Omental fat pad (tissue), 4 donors: Measurements from ENCODE around the gene ZNF608. TPM values are rescaled to one million over a fixed set of nuclear protein-coding genes. Genes with fewer than 3 reads are reported as not detected.

Experiments
- ATAC-seq: fragments of 150-250 bp; one replicate; pipeline ENCODE4 v1.9.1; 2016; ENCODE audit warnings: mild to moderate bottlenecking, moderate library complexity; ENCODE audit not compliant: low FRiP score
- DNase-seq: peaks from one replicate; pipeline ENCODE4 v3.0.0-alpha.2; 2019; ENCODE audit warnings: low spot score
- total RNA-seq, 4 donors: library from RNA; depleted of rRNA; stranded (reverse); fragments of >200 nt; gene quantifications; one replicate each; pipeline ENCODE4 v1.1.0, GENCODE V29; 2016
- TF ChIP-seq, protein P1 (sequence below), 3 donors: fragments of 450-650 bp; IDR thresholded peaks; one replicate each; pipeline ENCODE4 v1.5.1; 2016 to 2017; ENCODE audit warnings: antibody characterized with exemption in 3 of 3, mild to moderate bottlenecking in 3 of 3, moderate library complexity in 2 of 3

The ZNF608 gene
- total RNA-seq, 4 donors from 2014 or later: 14.8 to 26.2 (median 20.8) TPM

DNA sequence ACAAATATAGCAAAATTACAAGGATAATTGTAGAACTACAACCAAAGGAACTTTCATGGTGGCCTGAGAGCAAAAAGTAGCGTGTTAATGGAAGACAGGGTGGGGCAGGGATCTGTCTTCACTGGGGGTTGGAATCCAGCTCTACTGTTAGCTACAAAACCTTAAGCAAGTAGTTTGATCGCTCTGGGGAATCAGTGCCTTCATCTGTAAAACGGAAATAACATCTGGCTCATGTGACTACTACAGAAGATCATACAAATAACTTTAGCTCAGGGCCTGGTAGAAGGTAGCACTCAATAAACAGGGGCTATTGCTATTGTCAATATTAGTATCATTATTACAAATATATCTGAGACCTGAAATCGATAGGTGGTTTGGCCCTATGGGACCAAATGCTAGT is 40.4 kb downstream of the ZNF608 start:
- DNase-seq: no peak
- ATAC-seq: no peak

DNA sequence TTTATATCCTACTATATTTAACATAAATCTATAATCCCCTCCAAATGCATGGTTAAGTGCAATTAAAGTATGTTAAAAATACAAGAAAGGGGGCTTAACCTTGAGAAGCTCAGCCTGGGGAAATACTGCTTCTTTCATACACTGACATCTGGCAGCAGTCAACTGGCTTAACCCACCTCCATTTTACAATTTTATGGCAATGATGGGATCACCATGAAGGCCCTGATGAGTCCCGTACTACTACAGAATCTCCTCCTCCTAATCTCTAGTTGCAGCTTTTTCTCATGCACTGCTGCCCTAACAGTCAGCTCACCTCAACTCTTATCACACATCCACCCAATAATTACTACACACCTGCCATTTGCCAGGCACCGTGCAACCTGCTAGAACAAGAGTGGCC is 40.9 kb downstream of the ZNF608 start:
- TF ChIP-seq, protein P1, sequence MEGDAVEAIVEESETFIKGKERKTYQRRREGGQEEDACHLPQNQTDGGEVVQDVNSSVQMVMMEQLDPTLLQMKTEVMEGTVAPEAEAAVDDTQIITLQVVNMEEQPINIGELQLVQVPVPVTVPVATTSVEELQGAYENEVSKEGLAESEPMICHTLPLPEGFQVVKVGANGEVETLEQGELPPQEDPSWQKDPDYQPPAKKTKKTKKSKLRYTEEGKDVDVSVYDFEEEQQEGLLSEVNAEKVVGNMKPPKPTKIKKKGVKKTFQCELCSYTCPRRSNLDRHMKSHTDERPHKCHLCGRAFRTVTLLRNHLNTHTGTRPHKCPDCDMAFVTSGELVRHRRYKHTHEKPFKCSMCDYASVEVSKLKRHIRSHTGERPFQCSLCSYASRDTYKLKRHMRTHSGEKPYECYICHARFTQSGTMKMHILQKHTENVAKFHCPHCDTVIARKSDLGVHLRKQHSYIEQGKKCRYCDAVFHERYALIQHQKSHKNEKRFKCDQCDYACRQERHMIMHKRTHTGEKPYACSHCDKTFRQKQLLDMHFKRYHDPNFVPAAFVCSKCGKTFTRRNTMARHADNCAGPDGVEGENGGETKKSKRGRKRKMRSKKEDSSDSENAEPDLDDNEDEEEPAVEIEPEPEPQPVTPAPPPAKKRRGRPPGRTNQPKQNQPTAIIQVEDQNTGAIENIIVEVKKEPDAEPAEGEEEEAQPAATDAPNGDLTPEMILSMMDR (IDR thresholded peaks at IDR 0.05): no peak
- DNase-seq (no peak), ATAC-seq (no peak)

More for the DNA sequence above, 40.4 kb downstream of the ZNF608 start:
- TF ChIP-seq, protein P1 (IDR thresholded peaks at IDR 0.05): no peak

DNA sequence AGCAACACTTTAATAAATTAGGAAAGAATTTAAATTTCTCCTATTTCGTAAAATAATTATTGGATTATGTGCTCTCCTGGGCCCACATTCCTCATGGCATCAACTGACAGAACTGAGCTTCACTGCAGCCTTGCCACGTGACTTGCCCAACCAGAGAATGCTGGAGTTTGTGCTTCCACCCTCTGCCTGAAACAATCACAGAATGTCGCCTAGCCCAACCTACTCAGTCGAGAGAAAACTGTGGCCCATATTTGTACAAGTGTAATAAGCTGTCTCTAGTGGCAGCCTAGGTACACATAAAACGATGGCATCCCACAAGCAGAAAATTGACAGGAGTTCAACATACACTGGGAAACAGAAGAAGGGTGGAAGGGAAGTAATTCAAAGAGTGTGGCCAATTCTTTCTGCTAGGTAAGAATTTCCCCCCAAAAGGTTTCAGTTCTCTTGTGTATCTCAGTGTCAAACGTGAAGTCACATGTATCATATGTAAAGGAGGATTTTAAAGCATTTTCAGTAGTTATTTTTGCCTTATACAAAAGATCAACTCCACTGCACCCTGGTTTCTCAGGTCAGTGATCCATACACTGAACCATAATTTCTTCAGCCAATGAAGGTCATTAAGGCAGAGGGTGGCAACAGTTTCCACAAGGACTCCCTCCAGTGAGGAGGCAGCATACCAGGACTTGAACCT is 41.7 kb downstream of the ZNF608 start:
- TF ChIP-seq, protein P1 (IDR thresholded peaks at IDR 0.05): no peak
- no peak for ATAC-seq

DNA sequence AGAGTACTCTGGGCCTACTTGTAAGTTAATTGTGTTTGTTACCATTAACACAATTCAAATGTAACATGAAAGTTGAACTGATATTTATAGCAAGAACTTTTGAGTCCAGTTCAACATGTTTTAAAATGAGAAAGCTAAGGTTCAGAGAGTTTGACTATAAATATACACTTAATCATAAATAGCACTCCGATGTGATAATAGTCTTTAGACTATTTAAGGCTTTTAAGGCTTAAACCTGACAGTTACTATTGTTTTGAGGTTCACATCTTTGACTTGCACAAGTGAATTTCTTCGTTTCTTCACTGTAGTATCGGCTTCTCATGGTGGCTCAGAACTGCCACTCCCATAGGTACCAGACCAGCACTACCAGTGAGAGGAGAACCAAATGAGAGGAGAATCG is 42.4 kb downstream of the ZNF608 start:
- TF ChIP-seq, protein P1 (IDR thresholded peaks at IDR 0.05): no peak
- ATAC-seq (no peak), DNase-seq (no peak)

More for the DNA sequence above, 41.7 kb downstream of the ZNF608 start:
- no peak for DNase-seq

DNA sequence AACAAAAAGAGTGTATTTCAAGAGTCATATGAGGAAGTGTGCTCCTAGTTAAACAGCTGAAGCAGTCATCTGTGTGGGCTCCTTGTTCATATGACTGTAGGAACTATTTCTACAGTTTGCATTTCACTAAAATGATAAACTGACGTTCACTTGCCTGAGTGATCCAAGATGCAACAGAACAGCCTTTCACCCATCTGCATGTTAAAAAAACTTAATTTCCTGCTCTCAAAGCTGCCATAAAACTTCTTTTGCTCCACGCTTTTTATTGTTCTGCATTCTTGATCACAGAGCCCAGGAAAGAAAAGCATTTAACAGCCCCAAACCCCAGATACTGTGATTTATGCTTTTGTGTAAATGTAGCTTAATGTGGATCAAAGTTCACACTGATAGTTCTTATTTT is 43.9 kb downstream of the ZNF608 start:
- TF ChIP-seq, protein P1 (IDR thresholded peaks at IDR 0.05): no peak
- DNase-seq (no peak), ATAC-seq (no peak)

DNA sequence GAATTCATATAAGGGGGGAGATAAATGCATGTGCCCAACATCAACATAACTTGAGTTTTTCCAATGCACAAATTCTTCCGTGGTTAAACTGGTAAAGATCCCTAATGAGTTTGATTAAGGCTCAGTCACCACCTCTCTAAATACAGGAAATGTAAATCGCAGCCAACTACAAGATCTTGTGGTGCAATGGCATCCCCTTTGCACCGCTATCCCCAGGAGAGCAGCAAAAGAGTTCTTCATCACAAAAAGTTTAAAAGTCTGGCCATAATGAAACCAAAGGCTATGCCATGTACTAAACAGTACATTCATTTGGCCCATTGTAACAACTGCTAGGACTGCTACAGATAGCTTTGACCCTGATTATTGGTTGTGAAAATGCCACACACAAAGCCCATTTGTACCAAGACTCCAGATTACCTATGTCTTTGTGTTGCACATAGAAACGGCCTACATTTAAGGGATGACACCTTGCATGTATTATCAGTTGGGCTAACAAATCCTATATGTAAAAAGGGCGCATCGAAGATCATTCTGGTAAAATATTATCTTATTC is 44.5 kb downstream of the ZNF608 start:
- DNase-seq: no peak
- TF ChIP-seq, protein P1 (IDR thresholded peaks at IDR 0.05): no peak
- no peak for ATAC-seq

DNA sequence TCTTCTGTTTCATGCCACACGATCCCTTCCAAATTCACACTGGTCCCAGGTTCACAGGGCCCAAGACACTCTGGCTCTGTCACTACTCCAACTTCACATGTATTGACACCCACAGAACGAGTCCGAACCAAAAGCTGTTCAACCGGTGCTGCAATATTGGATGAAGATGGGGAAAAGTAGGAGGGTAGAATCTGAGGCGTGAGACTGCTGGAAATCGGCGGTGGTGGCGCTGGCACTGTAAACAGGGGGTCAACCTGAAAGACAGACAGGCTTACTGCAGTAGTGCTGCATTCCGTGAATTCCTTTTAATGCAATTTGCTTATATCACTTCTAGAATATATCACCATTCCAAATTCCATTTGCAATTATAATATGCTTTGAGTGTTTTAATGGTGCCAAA is 45.4 kb downstream of the ZNF608 start:
- DNase-seq: no peak
- TF ChIP-seq, protein P1 (IDR thresholded peaks at IDR 0.05): no peak
- ATAC-seq: no peak
